Stimulated activated CD8-positive, alpha-beta memory T cell treated with anti-CD3 and anti-CD28 coated beads, Interleukin-7, amount 100 ng/mL, for 1 hour (primary cell): ENCODE results near the gene MAPK7.
A peak's percentile ranks its signal among the peaks of the same experiment; 100 is the strongest.

ENCODE experiments used
- DNase-seq, 2 donors: peaks; one replicate each; pipeline ENCODE4 v3.0.0-alpha.2; 2020; ENCODE audit warnings: low read depth in 2 of 2

Gene MAPK7

DNA sequence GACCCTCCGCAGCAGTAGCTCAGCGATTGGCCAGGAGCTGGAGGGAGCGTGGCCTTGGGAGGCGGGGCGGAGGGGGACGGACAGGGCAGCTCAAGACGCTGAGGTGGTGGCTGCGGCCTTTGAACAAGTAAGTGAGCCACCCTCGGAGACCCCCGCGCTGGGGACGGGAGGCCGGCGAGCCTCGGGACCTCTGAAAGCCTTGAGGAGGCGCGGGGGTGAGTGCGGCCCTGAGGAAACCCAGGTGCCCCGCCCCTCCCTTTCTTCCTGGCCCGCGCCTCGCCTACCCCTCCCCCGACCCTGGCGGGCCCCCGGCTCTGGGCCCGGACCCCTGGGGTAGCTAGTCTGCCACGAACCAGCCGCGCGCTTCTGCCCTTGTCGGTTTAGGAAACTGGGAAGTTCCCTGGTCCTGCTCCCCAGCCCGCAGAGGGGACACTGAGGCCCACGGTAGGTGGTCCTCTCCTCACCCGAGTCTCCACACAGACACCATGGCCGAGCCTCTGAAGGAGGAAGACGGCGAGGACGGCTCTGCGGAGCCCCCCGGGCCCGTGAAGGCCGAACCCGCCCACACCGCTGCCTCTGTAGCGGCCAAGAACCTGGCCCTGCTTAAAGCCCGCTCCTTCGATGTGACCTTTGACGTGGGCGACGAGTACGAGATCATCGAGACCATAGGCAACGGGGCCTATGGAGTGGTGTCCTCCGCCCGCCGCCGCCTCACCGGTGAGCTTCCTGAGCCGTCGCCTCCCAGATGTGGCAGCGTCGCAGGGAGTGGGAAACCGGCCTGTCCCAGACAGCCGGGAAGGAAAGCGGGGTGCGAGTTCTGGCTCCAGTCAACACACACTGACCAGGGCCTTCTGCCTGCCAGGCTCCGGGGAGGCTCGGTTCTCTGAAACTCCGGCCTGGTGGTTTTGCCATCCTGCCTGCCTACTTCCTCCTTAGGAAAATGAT, at the start of gene MAPK7:
Gene MAPK7, plus strand, starts transcription at position 83 of the 945 bp plus-strand sequence. Its CDS starts 403 bp downstream, at position 486.
- no peak for DNase-seq

DNA sequence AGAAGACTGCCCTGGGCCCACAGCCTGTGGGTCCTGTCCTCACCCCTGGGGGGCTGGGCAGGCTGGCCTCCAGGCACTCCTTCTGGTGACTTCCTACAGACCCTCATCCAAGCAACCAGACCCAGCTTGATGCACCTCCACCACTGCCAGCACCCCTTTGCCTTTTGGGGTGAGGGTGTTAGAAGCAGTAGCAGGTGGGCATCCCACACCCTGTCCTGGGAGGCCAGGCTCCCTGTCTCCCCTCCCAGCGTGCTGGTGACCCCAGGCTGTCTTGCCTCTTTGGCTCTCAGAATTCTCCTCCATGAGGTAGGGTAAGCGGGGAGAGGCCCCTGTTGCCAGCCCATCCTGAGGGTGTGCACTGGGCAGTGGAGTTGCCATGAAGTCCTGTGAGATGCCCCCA, 49.2 kb upstream of the MAPK7 start:
- DNase-seq, result no peak

DNA sequence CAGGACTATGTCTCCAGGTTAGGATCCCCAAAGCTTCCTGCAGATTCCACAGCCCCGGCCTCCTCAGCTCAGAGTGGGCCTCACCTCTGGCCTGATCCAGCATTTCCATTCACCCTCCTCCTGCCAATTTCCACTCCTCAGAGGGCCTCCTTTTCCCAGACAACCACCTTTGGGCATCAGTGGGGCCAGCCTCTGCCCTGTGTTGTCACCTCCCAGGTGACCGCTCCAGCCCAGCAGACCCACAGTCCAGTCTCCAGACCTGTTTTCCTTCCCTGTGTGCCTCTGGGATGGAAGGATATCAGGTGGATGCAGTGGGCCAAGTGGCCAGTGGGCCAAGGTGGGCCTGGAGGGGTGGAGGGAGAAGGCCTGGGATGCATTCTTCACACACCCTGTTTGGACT, 48.5 kb upstream of the MAPK7 start:
- no peak for DNase-seq

DNA sequence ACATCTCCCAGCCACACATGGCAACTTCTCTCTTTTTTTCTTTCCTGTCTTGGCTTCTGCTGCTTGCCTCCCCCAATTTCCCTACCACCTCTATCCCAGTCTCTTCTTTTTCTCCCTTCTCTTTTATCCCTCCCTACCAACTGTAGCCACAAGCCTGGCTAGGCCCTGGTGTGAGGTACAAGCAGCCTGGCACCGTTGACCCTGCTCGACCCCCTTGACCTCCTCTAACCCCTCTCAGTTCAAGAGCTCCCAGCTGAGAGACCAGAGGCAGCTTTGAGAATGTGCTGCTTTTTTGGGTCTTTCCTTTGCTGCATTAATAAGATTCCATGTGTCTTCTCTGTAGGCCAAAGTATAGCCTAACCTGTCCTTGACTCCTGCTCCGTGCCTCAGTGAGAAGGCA, 48.0 kb upstream of the MAPK7 start:
- DNase-seq, result no peak

DNA sequence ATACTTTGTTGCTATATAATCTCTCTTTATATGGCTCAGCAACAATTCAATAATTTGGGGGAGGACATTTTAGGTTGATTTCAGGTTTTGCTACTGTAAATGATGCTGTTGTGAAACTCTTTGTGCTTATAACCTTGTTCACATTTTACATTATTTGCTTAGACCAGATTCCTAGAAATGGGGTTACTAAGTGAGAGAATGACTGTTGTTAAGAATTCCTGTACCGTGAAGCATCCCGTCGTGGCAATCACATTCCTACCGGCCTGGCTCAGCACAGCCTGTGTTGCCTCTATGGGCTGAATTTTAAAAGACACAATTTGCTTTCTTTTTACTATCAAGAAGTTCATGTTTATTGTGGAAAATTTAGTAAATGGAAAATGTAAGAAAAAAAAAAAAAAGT, 47.2 kb upstream of the MAPK7 start:
- DNase-seq, result no peak

DNA sequence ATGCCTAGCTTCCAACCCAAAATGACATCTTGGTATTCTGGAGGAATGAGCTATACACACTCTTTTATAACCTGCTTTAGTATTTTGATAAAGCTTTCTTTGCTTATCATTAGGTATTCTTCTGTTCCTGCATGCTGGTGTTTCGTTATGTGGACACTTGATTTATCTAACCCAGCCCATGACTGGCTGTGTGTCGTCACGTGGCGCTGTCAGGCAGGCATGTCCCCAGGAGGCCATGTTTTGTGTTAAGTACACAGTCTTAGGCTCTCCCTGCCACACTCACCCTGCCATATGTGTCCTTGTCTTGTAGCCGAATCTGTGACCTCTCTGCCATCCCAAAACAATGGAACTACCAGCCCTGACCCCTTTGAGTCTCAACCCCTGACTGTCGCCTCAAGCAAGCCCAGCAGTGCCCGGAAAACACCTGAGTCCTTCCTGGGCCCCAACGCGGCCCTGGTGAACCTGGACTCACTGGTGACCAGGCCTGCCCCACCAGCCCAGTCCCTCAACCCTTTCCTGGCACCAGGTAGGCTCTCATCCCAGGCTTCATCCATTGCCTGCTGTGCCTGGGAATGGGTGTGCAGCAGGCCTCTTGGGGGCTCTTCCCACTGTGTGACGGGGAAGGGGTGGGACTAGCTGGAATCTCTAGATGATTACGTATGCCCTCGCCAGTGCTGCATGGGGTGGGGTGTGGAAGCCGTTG, 46.6 kb upstream of the MAPK7 start:
- no peak for DNase-seq

DNA sequence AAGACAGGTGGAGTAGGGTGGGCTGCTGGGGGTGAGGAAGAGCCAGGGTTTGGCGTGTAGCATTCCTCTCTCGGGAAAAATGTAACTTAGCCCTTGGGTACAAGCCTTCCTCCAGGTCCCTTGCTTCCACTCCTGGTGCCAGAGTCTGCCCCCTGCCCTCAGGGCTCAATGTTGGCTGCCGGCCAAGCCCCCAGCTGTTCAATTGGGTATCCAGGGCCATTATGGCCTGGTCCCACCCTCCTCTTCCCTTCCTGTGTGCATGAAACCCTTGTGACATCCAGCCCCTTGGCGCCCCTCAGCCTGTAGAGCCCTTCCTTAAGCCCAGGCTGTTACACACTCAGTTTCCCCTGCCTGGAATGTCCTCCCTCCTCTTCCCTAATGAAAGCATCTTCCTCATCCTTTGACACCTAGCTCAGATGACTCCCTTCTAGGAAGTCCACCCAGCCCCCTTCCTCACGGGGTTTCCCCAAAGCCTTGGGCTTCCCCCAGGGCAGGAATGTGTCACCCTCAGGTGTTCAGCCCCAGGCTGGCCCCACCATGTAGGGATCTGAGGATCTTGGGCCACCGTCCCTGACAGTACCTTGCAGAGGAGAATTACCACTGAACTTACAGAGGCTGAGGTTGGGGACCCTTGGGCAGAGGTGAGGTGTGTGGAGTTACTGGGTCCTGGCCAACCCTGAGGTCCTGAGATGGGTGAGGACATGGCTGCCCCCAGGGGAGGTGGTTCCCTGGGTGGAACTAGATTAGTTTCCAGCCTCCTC, 45.7 kb upstream of the MAPK7 start:
- DNase-seq, result no peak

DNA sequence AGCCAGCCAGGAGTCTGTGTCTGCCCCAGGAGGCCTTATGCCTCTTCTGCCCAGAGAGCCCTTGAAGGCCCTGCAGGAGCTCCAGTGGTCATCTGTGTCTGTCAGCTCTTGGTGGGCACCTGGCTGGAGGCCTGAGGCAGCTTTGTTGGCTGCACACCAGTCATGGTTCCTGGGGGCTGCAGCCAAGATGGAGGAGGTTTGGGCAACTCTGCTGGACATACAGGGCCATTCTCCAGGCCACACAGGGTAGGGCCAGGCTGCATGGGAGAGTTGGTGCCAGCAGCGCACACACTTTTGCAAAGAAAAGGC, 45.2 kb upstream of the MAPK7 start:
- no peak for DNase-seq

DNA sequence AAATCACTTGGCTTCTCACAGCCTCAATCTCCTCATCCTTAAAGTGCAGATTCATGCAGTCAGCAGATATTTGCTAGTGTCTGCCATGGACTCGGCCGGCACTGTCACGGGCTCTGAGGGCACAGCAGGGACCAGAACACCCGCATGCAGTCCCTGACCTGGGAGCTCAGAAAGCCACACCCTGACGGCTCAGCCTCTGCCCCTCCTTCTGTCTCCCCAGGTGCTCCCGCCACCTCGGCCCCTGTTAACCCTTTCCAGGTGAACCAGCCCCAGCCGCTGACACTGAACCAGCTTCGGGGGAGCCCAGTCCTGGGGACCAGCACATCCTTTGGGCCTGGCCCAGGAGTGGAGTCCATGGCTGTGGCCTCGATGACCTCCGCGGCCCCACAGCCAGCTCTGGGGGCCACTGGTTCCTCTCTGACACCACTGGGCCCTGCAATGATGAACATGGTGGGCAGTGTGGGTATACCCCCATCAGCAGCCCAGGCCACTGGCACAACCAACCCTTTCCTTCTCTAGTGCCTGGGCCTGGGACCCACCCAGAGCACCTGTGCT, 44.5 kb upstream of the MAPK7 start:
- DNase-seq, result no peak

DNA sequence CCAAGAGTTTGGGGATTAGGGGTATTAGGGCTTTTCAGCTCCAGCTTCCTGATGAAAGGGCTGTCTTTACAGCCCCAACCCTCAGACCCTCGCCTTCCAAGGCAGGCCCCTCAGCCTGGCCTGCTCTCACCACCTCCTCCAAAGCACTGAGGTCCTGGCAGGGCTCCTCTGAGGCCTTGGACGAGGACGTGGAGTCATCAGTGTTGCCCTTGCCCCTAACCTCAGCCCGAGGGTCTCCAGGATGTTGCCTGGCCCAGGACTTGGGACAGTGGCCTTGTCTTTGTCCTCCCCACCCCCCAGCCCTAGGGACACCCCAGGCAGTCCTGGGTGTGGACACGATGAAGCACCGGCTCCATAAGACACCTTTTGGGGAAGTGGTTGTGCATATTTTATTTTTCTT, 44.0 kb upstream of the MAPK7 start:
- no peak for DNase-seq

DNA sequence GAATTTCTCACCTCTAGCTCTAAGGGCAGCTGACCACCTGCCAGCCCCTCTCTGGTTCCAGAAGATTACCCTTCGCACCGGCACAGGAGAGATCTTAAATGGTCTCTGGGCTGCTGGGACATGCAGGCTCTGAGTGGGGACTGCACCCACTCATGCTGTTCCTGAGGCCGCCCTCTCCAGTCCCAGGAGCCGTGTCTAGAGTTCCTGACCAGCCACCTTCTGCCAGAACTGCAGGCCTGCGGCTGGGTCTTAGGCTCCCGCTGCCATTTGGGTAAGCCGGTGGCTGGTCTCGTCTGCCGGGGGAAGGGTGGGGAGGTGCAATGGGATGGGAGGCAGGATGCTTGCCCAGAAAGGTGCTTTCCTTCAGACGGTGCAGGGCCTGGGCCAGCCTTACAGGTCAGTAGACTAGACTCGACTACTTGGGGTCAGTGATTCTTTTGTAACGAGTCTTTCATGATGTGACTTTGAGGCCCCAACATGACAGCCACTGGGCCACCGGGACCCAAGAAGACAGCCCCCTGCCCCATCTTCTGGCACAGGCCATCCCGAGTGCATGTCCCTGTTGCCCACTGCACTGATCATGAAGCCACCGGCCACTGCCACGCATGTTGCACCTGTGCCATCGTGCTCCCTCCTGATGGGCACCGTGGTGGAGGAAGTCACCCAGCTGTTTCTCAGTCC, 42.2 kb upstream of the MAPK7 start:
- DNase-seq, result no peak

DNA sequence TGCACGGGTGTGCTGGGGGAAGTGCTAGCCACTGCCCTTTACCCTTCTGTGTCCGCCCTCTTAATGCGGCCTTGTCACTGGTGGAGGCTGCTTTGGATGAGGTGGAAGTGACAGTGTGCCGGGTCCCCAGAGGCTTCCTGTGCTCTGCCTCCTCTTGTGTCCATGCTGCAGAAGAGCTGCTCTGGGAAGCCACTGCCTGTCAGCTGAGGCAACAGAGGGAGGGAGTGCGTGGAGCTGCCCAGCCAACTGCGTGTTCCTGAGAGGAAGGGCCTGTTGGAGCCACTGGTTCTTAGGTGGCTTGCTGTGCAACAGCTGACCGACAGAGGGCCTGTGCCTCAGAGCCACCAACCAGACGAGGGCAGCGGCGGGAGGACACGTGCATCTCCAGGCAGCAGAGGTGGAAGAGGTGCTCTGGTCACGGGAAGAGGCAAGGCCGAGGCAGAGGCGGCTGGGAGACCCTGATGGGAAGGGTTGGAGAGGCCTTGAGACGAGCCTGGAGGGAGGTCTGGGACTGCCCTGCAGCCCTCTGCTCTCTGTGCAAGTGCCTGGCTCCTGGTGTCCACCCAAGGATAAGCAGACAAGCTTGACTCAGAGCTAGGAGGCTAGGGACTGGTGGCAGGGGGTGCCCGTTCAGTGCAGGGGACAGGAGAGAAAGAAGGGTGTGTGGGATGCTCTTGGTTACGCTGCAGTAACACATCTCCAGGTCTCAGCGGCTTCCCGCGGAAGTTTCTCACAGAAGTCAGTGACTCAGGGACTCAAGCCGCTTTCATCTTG, 41.2 kb upstream of the MAPK7 start:
- DNase-seq, result no peak

DNA sequence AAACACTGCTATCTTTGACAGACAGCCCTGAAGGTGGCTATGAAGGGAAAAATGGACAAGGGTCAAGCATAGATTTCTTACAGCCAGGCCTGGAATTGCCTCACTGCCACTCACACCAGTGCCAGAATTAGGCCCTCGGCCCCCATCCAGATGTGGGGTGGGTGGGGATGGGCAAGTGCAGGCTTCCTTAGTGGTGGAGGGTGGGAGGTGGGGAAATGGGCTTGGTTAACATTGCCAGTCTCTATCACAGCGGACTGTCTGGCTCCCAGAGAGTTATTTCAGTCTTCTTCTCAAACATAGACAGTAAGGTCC, 40.6 kb upstream of the MAPK7 start:
- no peak for DNase-seq

DNA sequence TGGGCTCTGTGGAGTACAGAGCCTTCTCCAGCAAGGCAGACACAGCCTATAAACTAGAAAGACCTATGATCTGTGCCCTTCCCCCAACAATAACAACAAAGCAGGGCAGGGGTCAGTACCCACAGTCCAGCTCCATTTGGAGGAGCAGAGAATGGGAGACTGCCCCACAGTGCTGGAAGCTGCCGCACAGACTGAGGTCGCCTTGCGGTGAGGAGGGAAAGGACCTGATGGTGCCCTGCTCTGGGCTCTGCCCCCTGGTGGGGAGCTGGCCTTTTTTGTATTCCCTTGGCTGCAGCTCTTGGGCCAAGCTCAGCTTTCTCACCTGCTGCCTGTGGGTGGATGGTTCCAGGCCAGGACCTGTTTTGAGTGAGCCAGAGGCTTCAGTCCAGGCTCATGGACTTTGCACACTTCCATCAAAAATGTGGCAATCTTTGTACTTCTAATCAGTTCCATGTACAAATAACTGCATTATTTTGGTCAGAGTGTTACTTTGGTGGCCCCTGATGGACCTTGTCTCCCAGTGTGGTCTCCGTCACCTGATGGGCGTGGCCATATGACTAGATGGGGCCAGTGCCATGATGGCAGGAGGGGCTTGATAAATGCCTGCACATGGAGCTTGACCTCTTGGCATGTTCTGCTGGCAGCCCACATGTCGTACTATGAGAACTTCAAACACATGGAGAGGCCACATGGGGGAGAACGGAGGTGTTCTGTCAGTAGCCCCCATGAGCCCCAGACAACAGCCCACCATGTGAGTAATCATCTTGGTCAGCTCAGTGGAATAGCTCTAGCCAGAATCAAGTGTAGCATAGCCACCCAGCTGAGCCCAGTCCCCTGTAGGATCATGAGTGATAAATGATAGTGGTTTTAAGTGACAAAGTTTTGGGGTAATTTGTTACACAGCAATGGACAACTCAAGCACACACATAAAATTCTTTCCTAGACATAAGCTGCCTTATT, 40.0 kb upstream of the MAPK7 start:
- peak; percentile 13 to 39 for DNase-seq

DNA sequence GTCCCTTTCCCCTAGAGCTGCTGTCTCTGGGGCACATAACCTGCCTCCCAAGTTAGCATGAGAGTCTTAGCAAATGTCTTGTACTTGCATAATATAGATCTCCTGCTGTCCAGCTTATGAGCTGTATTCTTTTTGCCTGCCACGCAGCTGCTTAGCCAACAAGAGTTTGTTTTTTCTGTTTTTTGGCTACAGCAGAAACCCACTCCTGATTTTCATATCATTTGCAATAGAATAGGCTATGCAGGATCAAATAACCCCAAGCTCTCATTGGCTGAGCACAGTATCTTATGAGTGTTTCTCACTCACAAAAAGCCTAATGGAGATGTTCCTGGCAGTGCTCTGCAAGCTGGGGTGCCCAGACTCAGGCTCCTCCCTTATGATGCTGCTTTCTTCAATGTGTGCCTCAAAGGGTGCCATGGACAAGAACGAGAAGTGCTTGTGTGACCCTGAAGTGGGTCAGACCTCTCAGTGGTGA, 38.9 kb upstream of the MAPK7 start:
- no peak for DNase-seq

DNA sequence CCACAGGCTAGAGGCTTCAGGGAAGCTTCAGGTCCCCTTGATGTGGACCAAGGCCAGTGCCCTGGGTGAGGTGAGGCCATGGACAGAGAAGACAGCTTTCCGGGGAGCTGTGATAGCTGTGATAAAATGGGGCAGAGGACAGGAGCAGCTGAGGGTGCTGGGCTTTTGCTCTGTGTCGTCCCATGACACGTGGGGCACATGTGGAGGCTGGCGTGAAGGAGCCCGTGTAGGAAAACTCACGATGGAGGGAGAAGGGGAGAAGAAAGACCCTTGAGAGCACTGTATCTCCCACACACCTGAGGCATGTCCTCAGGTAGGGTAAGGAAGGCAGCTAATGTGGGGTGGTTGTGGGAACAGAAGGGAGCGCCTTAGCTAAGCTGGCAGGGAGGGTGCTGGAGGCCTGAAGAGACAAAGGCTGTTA, 37.1 kb upstream of the MAPK7 start:
- no peak for DNase-seq

DNA sequence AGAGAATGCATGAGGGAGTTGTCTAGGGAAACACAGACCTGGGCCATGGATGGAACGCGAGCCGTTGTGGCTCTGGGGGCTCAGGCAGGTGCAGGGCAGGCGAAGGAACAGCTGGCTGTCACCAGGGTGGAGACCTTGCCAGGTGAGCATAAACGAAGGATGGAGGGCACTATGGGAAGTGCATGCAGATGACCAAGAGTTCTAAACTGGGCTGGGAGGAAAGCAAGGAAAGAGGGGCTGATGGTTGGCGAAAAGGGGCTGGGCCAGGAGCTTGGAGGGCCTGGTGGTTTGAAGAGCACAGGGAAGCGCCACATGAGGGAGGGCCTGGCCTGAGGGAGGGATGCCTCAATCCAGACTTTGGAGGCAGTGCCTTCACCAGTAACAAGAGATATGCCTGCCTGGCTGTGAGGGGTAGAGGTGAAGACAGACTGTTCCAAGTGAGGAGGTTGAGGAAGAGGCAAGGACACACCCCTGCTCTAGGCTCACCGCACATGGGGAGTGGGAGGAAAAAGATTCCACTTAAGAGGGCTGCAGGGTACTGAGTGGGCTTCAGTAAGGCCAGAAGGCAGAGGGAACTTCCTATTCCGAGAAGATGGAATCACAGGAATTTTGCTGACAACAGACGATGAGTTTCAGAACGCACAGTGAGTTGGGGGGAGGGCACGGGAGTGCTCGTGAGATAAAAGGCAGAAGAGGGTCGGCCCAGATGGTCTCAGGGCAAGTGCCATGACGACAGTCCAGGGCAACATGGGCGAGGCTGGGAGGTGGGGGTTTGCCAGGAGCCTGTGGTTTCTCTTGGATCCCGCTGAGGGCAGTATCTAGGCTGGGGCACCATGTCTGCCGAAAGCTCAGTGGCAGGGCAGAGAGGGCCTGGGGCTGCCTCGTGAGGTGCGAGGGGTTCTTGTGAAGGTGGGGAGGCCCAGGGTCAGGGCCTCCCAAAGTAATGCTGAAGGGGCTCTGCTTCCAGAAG, 36.4 kb upstream of the MAPK7 start:
- no peak for DNase-seq

DNA sequence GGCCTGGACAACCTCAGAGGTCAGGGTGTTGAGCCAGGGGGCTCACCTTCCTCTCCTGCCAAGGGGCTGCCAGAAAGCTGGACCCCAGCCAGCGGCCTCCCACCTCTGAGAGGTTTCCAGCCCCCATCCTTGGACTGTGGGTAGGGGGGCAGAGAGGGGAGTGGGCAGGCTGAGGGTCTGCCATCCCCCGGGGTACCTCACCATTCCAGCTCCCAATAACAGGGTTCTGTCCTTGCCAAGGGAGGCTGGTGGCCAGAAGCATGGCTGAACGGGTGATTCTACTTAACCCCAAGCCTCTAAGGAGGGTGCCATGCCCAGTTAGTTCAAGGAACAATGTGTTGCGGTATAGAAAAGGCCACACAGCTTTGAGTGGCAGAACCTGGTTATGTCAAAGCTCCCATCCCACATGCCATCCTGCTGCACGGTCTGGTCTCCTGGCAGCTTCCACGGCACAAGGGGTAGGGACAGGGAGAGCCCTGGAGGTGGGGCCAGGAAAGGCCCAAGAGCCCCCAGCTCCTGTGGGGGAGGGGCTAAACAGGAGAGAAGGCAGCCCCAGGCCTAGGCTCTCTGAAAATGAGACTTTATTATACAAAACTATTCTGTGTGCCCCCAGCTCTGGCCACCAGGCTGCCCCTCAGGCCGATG, 35.6 kb upstream of the MAPK7 start:
- DNase-seq, result no peak
